Tibial nerve (tissue), 4 donors: ENCODE data around the gene PDCL3.

Experiments used
- EP300 ChIP-seq, 2 donors: sonication (generic); formaldehyde crosslinking; IDR thresholded peaks; one replicate each; pipeline ENCODE4 v1.6.1; 2017; ENCODE audit warnings: antibody characterized with exemption in 2 of 2, mild to moderate bottlenecking in 1 of 2
- POLR2A ChIP-seq, 2 donors: fragments of 450-650 bp; IDR thresholded peaks; one replicate each; pipeline ENCODE4 v1.6.1; 2017; ENCODE audit warnings: antibody characterized with exemption in 2 of 2, mild to moderate bottlenecking in 2 of 2, moderate library complexity in 2 of 2
- TF ChIP-seq, protein P1 (sequence below), 5 experiments: fragments of 200-600 bp in 3 of 5; fragments of 450-650 bp in 2 of 5; sonication (generic) in 3 of 5; IDR thresholded peaks; one replicate each; pipeline ENCODE4 v1.5.1; 2016 to 2019; ENCODE audit warnings: antibody characterized with exemption in 5 of 5, mild to moderate bottlenecking in 3 of 5, moderate library complexity in 2 of 5

DNA sequence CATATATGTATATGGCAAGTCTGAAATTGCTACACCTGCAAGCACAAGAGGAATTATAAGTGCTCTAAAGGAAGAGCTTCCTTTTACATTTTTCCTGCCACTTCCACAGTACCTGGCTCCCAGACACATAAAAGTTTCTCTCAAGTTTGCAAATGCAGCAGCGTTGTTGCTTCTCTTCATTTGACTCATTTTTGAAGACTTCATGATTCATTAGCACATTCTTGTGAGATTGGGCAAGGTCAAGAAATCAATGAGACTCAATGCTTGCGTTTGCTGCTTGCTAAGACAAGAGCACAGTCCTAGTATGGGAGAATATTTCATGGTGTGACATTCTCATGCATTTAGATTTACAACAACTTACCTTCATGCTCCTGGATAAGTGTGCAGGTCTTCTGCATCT, 42.6 kb upstream of the PDCL3 start:
- TF ChIP-seq, protein P1, sequence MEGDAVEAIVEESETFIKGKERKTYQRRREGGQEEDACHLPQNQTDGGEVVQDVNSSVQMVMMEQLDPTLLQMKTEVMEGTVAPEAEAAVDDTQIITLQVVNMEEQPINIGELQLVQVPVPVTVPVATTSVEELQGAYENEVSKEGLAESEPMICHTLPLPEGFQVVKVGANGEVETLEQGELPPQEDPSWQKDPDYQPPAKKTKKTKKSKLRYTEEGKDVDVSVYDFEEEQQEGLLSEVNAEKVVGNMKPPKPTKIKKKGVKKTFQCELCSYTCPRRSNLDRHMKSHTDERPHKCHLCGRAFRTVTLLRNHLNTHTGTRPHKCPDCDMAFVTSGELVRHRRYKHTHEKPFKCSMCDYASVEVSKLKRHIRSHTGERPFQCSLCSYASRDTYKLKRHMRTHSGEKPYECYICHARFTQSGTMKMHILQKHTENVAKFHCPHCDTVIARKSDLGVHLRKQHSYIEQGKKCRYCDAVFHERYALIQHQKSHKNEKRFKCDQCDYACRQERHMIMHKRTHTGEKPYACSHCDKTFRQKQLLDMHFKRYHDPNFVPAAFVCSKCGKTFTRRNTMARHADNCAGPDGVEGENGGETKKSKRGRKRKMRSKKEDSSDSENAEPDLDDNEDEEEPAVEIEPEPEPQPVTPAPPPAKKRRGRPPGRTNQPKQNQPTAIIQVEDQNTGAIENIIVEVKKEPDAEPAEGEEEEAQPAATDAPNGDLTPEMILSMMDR (IDR thresholded peaks at IDR 0.05), result no peak
- no peak for TF ChIP-seq POLR2A (IDR thresholded peaks at IDR 0.05)
- TF ChIP-seq EP300 (IDR thresholded peaks at IDR 0.05), result no peak
